Measurements from ENCODE around the gene WIPF1.

The WIPF1 gene

DNA sequence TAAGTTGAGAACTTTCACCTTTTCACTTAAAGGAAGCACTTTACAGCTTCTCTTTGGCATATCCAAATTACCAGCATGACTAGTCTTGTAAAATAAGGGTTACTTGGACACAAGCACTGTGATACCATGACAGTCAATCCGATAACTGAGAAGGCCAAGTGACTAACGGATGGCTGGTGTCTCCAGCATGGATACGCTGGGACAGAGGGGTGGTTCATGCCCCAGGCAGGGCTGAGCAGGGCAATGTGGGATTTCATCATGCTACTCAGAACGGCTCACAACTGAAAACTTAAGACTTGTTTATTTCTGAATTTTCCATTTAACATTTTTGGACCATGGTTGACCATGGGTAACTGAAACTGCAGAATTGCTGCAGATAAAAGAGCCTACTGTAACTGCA lies 67.7 kb downstream of the WIPF1 start:
- DNase-seq, result no peak

DNA sequence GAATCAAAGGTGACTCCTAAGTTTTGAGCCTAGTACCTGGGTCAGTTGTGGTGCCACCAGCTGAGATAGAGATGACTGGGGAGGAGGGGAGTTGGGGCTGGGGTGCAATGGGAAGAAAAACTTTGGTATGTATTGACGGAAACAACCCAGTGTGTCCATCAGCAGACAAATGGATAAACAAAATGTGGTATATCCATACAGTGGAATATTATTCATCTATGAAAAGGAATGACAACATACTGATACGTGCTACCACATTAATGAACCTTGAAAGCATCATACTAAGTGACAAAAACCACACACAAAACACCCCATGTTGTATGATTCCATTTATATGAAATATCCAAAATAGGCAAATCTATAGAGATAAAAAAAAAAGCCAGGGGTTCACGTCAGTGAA lies 69.6 kb downstream of the WIPF1 start:
- no peak for DNase-seq

DNA sequence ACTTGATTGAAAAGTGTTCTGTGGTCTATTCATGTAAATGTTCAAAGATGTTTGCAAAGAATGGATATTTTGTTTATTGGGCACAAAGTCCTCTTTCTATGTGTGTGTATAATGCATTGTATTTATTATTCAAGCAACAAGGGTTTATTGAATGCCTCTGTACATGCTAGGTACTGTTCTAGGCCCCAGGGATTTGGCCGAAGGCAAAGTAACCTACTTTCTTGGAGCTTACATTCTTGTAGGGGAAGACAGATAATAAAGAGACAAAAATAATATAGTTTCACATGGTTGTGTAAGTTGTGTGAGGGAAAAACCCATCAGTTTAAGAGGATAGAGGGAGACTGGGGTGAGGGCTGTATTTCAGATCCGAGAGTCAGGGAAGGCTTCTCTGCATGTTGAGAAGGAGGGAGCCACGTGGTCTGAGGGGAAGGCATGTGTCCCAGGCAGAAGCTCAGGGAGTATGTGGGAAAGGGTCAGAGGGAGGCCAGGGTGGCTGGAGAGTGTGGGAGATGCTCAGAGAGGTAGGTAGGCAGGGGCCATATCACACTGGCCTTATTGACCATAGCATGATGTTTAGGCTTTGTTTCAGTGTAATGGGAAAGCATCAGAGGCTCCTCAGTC lies 70.4 kb downstream of the WIPF1 start:
- no peak for DNase-seq

DNA sequence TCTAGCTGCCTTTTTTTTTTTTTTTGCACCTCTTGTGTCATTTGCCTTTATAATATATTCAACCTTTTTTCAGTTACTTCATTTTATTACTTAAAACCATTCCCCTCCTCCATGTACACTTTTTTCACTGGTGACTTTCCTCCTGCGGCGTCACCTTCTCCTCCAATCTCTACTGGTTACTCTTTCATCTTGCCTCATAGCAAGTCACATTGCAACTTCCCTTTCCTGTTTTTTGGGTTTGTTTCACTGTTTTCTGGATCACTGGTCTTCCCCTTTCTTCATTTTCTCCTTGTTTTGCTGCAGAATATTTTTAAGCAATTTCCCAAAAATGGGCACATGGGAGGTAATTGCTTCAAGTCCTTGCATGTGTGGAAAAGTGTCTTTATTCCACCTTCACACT lies 73.1 kb downstream of the WIPF1 start:
- no peak for DNase-seq

DNA sequence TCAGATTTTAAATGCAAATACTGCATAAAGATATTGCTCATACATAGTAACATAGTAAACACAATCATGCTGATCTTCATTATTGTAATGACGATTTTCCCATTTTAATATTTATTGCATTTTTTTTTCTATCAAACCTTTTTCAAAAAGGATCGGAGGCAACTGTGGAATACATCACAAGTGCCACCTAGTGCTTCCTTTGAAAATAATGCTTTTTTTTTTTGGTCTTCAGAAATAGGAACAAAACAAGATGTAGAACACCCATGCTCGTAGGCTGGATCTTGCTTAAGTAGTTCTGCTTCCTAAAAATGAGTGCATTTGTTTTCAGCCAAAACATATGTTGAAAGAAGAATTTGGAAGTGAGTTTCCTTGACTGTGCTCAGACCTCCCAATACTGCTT lies 75.1 kb downstream of the WIPF1 start:
- DNase-seq, result no peak

DNA sequence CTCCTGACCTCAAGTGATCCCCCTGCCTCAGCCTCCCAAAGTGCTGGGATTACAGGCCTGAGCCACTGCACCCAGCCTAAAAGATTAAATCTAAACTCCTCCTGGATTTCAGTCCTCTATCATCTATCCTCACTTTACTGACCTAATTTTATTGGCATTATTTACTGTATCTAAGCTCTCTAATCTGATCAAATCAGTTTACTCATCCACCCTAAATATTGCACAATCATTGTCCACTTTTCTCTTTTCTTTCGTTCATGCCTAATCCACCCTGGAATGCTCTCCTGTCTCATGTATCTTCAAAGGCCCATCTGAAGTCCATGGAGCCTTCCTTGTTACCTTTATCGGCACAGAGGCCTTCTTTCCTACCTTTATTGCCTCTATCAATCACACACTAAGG lies 79.2 kb downstream of the WIPF1 start:
- DNase-seq, result no peak

DNA sequence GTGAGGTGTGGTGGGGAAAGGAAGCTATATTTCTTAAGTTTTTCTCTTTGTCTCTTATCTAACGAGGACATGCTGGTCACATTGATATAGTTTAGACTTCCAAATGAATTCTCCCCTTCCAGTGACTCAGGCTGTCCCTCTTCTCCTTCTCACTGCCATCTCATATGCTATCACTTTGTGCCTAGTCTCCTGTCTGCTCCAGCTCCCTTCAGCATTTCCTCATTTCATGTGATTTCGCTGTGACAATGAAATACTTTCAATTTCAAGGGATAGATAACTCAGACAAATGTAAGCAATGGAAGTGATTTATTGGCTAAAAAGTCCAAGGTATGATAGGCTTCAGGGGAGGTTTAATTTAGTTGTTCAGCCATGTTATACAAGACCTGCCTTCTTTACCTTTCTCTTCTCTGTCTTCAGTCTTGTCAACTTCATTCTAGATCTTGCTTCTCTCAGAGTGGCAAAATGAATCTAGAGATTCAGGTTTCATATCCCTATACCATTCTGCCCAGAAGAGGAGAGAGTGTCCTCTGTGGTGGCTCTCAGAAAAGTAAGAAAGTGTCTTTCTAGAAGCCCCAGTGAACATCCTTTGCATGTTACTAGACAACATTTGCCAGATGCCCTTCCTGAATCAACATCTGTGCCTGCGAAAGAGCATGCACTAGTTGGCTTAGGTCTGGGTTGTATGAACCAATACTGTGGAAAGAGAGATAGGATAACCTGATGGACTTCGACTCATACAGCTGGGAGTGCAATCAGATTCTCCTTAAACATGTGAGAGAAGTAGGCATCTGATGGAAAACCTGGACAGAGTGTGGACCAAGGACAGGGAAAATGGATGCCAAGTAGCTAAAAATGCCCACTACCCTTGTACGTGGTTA lies 80.9 kb downstream of the WIPF1 start:
- no peak for DNase-seq

DNA sequence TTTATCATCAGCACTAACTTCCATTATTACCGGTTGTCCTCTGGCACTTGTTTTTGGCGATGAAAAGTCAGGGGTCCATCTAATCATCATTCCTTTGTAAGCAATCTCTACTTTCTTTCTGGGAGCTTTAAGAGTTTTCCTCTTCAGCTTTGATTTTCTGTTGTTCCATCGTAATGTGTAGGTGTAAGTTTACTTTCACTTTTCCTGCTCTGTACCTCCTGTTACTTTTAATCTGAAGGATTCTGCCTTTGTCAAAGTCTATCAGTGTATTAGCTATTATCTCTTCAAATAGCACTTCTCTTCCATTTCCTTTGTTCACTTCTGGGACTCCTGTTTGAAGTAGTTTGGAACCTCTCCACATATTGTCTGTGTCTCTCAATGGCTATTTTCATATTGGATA lies 85.3 kb downstream of the WIPF1 start:
- no peak for DNase-seq

DNA sequence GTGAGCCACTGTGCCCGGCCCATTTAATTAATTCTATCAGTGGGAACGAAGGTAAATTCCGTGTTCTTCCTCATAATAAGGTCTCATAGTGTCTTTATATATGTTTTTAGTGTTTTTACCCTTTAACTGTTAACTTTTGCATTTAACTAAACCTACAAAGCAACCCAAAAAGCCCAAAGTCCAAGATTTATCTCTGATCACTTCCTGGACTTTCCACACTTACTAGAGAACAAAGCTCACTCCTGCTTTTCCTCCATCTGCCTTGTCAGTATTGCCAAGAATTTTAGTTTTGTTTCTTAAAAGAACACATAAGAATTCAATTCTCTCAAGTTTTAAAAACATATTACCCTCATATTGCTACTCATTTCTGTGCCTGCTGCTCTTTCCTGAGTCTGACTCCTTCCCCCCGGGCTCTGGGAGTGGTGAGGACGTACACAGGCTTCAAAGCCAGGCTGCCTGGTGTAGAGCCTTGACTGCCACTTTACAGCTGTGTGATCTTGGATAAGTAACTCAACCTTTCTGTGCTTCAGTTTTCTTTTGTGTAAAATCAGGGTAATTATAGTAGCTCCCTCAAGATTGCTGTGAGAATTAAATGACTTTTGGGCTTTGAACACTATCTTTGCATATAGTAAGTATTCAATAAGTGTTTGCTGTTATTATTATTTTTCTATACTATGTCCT lies 85.9 kb downstream of the WIPF1 start:
- DNase-seq, result no peak

DNA sequence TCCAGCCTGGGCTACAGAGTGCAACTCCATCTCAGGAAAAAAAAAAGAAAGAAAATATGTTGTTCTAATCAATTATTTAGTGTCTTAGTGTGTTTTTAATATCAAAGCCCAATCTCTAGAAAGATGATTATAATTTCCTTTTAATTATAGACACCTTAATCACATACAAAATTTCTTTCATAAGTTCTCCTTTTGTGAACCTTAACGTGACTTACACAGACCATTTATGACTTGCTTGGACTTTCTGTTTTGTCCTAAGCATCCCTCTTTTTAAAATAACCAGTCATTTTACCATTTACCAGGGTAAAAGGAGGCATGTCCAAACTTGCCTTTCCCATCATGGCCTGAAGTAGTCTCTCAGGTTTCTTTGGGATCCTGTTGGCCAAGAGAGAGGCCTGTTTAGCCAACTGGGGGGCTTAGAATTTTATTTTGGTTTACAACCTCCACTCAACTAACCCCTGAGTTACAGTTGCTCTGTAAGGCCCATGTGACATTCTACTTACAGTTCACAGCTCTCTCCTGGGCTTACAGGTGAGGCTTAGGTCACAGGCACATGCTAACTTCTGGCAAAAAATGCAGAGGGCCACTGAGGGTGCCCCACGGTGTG lies 86.9 kb downstream of the WIPF1 start:
- no peak for DNase-seq
